NCI-H526 (cell line): ENCODE data around the gene NANOG.
A peak's percentile ranks its signal among the peaks of the same experiment; 100 is the strongest.
"Not testable (repeated sequence)": the region's sequence is repeated elsewhere in the genome, so short reads cannot be mapped to it uniquely, and the experiment has no call there.

Source experiments
- DNase-seq, 2 experiments: peaks; one replicate each; lab custom pipeline; 2025; lab: John Stamatoyannopoulos, UW

The NANOG gene

DNA sequence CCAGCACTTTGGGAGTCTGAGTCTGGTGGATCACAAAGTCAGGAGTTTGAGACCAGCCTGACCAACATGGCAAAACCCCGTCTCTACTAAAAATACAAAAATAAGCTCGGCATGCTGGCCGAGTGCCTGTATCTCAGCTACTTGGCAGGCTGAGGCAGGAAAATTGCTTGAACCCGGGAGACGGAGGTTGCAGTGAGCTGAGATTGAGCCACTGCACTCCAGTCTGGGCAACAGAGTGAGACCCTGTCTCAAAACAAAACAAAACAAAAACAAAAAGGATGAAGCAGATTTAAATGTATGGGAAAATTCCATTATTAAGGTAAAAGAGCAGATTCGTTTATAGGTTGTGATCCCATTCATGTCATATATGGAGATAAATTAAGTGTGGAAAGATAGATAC lies 17.1 kb downstream of the NANOG start:
- DNase-seq, result not testable (repeated sequence)

DNA sequence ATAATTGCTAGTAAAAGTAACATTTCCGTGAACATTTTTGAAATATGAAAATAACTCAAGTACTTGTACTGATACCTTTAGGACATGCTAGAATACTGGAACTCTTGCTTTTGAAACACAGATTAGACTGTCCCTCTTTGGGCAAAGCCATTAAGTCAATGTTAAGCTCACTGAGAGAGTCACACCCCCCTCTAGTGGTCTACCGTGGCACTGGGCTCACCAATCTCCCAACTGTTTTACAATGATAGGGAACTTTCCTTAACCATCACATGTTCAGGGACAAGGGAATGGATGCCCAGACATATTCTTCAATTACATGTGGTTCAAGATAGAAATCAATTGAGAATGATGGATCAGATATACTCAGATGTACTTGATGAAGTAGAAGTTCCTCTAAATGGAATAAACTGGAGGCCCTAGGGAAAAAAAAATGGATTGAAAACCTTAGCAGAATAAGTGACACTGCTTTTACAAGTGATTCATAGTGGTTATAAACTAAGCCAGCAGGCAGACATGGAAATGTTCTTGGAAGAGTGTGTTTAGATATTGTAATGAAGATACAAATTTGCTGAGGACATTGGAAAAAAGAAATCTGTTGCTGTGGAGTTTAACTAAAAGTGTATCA lies 17.8 kb downstream of the NANOG start:
- DNase-seq, result peak; percentile 62 to 85

DNA sequence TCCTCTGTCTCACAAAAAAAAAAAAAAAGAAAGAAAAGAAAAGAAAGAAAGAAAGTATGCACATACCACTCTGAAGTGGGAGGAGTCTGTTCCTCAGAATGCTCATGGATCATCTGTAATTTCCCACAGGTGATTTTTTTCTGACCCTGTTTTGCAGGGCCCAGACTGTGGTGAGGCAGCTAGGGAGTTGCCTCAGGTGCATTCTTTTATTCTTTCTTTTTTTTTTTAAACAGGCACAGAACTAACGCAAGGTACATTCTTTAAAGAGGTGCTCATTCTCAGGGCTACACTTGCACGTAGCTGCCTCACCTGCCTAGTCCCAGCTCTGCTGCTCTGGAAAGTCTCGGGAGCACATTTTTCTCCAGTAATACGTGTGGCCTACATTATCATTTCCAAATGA lies 36.6 kb downstream of the NANOG start:
- not testable (repeated sequence) for DNase-seq

DNA sequence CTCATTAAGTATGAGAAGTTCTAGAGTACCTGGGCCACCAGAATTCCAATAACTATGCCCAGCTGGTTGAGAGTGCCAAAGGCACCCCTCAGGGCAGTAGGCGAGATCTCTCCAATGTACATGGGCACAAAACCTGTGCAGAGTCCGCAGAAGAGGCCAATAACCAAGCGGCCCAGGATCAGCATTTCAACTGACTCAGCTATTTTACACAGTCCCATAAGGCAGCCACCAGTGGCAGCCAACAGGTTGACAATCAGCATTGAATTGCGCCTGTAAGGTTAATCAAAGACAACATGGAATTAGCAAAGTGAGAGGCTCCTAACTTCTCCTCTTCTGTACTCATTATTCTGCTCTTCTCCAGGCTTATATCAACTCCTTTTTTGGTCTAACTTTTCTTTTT lies 40.5 kb downstream of the NANOG start:
- not testable (repeated sequence) for DNase-seq

DNA sequence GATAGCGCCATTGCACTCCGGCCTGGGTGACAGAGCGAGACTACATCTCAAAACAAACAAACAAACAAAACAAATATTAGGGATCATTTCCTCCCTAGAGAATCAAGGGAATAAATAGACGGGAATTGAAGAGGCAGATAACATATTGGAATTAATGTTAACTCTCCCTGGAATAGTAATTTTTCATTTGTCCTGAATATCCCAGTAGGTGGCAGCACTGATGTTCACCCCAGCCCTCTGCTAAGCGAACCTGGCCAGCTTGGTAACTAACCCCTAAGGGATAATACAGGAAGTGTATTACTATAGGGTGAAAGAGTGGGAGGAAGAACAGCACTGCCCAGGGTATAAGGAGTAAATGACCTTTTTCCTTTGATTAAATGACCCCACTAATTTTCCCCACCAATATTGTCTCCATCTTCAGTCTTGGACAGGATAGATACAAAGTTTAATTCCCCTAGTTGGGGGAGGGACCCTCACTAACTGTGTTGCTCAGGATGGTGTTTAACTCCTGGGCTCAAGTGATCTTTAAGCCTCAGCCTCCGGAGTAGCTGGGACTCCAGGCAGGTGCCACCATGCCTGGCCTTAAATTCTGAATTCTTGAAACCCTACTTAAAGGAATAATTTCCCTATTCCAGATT lies 43.0 kb downstream of the NANOG start:
- DNase-seq, result peak; percentile 20 to 72

DNA sequence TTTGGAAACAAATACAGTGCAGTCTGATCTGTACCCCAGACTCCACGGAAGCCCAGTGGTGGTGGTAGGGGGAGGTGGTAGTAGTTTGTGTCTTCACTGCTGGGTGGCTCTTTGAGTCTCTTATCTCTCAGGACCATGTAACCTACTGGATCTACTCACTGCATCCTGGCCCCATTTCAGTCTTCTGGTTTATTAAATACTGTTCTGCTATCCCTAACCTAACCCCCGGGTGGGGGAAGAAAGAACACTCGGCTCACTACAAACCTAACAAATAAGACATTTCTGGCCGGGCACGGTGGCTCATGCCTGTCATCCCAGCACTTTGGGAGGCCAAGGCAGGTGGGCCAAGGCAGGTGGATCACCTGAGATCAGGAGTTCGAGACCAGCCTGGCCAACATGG lies 44.0 kb downstream of the NANOG start:
- not testable (repeated sequence) for DNase-seq

DNA sequence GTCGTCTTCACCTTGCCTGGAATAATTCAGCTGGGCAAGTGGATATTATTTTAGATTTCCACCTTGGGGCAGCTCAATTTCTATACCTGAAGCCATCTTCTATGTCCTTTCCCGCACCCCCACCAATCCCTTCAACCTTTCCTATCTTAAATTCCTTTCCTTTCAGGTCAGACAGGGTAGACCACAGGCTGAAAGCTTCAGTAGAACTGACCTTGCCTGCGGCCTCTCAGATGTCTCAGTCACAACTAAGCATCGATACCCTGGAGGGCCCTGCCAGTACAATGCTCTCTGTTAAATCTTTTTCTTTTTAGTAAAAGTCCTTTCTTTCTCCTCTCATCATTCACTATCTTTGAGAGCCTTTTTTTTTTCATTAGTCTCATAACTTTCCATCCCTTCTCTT lies 44.6 kb downstream of the NANOG start:
- DNase-seq, result no peak

DNA sequence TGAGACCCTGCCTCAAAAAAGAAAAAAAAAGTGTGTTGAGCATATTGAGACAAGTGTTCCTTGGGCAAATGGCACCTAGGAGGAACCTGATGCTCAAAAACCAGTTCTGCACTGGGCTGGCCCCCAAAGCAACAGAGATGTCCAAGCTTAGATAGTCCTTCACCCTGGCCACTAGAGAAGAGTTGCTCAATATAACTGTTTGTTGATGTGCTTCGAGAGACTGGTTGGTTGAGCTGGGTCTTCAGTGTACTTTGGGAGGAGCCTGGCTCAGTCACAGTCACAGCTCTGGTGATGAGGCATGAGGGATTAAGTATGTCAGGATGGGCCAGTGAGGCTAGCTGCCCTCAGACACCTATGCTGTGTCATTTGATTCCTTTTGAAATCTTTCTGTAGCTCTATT lies 45.5 kb downstream of the NANOG start:
- DNase-seq, result no peak

DNA sequence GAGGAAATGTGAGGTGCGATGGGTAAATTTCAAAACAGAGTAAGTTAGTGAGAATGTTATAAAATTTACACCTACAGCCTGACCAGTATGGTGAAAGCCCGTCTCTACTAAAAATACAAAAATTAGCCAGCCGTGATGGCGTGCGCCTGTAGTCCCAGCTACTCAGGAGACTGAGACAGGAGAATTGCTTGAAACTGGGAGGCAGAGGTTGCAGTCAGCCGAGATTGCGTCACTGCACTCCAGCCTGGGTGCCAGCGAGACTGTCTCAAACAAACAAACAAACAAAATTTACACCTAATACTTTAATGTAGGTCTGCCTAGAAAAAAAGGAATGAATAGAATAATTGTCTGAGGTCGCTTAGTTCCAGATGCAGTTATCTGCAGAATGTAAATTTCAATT lies 45.9 kb downstream of the NANOG start:
- DNase-seq, result no peak

DNA sequence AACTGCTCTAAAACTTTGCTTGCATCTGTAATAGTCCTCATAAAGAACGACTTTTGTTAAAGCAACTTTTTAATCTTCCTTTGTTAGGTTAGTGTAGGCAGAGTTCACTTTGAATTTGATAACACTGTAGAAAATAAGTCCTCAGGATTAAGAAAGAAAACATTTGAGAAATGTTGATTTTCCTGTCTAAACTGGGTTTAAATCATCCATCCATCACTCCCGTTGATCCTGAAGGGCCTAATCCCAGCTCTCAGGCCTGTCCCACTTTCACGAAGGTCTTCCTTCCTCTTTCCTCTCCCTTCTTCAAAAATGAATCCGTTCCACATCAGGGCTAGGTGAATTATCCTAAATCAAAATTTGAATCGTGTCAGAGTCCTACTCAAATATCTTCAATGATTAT lies 46.6 kb downstream of the NANOG start:
- no peak for DNase-seq

DNA sequence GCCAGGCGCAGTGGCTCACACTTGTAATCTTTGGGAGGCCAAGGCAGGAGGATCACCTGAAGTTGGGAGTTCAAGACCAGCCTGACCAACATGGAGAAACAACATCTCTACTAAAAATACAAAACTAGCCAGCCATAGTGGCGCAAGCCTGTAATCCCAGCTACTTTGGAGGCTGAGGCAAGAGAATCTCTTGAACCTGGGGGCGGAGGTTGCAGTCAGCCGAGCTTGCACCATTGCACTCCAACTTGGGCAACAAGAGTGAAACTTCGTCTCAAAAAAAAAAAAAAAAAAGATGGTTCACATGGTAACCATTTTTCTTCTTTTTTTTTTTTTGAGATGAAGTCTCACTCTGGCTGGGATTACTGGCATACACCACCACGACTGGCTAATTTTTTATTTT lies 48.2 kb downstream of the NANOG start:
- no peak for DNase-seq

DNA sequence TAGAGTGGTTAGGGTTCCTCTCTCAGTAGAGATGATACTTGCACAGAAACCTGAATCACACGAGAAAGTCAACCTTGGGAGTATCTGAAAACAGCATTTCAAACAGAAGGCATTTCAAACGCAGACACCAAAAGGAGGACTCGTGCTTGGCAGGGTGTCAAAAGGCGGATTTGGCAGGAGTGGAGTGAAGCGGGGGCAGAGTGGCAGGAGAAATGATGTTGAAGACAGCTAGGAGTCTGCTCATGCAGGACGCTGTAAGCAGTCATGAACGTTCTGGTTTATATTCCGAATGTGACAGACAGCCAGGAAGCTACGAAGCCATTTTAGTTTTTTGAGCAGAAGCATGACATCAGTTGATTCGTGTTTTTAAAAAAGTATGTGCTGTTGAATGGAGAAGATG lies 50.0 kb downstream of the NANOG start:
- not testable (repeated sequence) for DNase-seq

DNA sequence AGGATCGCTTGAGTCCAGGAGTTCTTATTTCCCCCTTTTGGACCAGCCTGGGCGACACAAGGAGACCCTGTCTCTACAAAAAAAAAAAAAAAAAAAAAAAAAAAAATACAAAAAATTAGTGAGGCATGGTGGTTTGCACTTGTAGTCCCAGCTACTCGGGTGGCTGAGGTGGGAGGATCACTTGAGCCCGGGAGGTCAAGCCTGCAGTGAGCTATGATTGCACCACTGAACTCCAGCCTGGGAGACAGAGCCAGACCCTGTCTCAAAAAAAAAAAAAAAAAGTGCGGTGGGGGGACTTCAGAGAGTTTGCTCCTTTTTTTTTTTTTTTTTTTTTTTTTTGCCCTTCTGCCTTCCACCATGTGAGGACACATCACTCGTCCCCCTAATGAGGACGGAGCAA lies 50.6 kb downstream of the NANOG start:
- DNase-seq, result not testable (repeated sequence)

DNA sequence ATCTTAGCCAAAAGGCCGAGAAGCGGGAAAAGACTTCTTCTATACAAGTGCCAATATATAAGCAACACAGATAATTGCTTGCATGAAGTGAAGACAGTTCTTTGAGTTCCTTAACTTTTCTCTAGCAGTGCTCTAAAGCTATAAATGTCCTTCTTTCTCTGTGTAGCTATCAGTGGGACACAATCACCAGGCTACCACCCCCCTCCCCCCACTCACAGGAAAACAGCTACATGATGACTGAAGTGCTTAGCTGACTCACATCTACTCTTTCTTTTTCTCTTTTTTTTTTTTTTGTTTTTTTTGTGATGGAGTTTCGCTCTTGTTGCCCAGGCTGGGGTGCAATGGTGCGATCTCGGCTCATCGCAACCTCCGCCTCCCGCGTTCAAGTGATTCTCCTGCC lies 53.2 kb downstream of the NANOG start:
- DNase-seq, result not testable (repeated sequence)

DNA sequence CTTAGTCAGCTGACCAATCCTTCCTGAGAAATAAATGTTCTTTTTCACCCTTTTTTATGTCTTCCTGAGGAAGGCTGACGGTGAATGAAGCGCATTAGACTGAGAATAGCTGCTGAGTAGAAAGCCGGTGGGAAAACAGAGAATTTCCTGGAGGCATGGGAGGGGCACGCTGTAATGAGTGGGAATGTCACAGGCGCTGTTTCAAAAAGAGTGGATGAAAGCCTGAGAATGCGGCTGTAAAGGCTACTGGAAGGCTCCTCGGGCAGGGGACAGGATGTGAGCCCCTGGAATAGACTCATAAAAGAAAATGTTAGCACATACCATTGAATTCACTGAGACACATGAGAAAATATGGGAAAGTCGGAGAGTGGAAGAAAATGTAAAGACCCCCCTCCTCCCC lies 53.9 kb downstream of the NANOG start:
- not testable (repeated sequence) for DNase-seq

DNA sequence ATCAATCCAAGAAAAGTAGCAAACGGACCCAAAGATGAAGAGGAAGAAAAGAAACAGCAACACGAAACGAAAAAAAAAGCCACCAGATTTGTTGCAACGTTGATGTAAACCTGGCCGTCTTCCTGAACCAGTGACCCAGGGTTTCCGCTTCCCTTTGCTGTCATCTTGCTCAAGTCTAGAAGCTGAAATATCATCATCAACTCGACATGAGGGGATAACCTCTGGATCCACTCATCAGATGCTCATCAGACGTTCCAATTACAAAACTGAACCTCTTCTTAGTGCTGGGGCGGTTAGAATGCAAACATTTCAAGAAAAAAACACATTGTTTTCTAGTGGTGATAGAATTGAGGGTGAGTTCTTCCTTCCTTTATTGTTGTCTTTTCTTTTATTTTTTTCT lies 54.4 kb downstream of the NANOG start:
- DNase-seq, result not testable (repeated sequence)

DNA sequence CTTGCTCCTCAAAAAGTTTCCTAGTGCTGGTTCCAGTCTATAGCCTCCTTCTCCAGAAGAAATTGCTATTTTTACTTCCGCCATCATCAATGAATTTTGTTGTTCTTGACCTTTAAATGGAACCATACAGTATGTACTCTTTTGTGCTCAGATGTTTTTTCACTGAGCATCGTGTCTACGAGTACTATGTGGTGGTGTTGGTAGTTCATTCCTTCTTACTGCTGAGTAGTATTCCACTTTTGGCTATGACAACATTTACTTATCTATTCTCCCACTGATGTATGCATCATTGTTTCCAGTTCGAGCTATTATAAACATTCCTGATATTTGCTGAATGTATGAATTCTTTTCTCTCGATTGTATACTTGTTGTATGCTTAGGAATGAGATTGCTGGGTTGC lies 54.9 kb downstream of the NANOG start:
- no peak for DNase-seq

DNA sequence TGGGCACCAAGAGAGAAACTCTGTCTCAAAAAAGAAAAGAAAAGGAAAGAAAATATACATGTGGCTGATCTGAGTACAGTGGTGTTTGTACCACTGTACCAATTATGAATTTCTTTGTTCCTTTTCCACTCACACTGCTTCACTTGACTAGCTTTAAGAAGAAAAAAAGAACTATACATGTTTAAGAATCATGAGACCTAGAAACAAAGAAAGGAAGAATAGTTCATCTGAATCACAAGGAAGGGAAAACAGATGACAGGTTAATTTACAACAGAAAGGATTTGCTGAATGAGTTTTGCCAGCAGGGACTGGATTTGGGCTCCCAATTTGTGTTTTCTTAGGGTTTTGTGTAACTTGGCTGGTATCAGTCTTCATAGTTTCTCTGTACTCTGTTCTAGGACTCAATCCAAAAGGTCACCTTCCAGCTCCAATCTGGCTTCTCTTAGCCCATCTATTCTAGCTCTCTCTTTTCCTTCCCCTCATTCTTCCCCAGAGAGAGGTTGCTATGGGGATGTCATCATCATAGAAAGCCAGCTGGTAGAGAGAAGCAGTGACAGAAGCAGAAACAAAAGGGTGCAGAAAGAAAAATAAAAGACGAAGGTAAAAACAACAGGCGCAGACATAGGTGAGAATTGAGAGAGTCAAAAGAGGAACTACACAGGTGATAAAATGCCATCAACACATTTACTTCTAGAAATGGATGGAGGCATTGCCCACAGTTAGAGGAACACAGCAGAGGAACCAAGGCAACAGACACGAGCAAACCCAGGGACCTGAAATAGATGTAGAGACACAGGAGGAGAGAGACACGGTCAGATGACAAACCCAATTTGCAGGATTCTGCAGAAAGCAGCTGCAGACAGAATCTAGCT lies 58.3 kb downstream of the NANOG start:
- DNase-seq, result not testable (repeated sequence)

DNA sequence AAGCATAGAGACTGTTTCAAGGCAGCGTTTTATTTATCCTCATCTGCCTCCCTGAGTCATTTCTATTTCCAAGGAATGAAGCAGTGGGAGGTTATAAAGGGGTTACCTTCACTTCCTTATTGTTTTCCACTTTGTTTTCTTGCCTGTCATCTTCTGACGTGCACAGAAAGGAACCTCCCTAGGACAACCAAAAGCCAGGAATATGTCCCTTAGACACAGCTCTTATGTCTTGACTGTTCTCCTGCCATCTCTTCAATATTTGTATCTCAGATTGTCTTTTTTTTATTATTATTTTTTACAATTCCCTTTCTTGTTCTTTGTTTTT lies 58.9 kb downstream of the NANOG start:
- DNase-seq, result not testable (repeated sequence)
